ENCODE data around the gene SMOC2. TPM values are rescaled to one million over a fixed set of nuclear protein-coding genes. Genes with fewer than 3 reads are reported as not detected.

SMOC2 gene
- polyA plus RNA-seq, 1 experiment = not detected

DNA sequence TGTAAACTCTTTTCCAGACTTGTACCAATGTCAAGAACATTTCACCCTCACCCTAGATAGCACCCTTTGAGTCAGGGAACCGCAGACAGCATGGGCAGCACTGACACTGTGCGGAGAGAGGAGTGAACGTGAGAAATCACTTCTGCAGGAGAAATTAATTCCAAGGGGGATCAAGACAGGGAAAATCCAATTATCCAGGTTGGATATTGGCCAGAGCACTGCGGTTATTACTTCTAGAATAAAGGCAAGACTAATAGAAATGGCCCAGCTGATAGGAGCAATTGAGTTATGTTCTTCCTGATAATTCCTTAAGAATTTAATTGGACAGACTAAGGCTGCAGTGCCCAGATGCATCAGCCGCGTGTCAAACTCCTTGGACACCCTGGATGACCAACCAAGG lies 179.6 kb downstream of the SMOC2 start:
- no peak for DNase-seq (ENCODE audit: low read depth, low spot score)
- Histone ChIP-seq H3K4me3 (ENCODE audit: low read depth, low read length) (no peak overlapping the region), H3K27me3 (ENCODE audit: control insufficient read depth, insufficient read depth, low read length) (no peaks in the 10 kb centered on the region), H3K27ac (ENCODE audit: low read depth, low read length) (no peak overlapping the region), H3K9me3 (ENCODE audit: control insufficient read depth, insufficient read depth, low read length) (peaks cover 72% of the 10 kb centered on the region)
- ChIA-PET POLR2A (no interaction called here), CTCF (no interaction called here)
- TF ChIP-seq, protein P1, sequence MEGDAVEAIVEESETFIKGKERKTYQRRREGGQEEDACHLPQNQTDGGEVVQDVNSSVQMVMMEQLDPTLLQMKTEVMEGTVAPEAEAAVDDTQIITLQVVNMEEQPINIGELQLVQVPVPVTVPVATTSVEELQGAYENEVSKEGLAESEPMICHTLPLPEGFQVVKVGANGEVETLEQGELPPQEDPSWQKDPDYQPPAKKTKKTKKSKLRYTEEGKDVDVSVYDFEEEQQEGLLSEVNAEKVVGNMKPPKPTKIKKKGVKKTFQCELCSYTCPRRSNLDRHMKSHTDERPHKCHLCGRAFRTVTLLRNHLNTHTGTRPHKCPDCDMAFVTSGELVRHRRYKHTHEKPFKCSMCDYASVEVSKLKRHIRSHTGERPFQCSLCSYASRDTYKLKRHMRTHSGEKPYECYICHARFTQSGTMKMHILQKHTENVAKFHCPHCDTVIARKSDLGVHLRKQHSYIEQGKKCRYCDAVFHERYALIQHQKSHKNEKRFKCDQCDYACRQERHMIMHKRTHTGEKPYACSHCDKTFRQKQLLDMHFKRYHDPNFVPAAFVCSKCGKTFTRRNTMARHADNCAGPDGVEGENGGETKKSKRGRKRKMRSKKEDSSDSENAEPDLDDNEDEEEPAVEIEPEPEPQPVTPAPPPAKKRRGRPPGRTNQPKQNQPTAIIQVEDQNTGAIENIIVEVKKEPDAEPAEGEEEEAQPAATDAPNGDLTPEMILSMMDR (IDR thresholded peaks at IDR 0.05; ENCODE audit: low read depth, low read length) = no peak

GRCh38 chr6:168623736-168624135 lies 182.8 kb downstream of the SMOC2 start:
- no peak for DNase-seq (ENCODE audit: low read depth, low spot score)
- Histone ChIP-seq H3K27ac (ENCODE audit: low read depth, low read length) (no peak overlapping the region), H3K9me3 (ENCODE audit: control insufficient read depth, insufficient read depth, low read length) (peaks cover 71% of the 10 kb centered on the region), H3K4me3 (ENCODE audit: low read depth, low read length) (no peak overlapping the region), H3K27me3 (ENCODE audit: control insufficient read depth, insufficient read depth, low read length) (no peaks in the 10 kb centered on the region)
- CTCF ChIA-PET = no interaction called here
- POLR2A ChIA-PET = no interaction called here
- TF ChIP-seq, protein P1 (IDR thresholded peaks at IDR 0.05; ENCODE audit: low read depth, low read length) = no peak

DNA sequence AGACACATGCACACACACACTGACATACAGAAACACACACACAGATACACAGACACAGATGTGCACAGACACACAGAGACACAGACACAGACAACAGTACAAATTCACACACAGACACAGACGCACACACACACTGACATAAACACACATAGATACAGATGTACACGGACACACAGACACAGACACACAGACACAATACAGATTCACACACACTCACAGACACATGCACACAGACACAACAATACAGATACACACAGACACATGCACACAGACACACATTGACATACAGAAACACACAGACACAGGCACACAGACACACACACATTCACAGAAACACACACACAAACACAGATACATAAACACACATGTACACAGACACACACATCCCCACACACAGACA lies 183.6 kb downstream of the SMOC2 start:
- Histone ChIP-seq H3K27me3 (ENCODE audit: control insufficient read depth, insufficient read depth, low read length) (no peaks in the 10 kb centered on the region), H3K27ac (ENCODE audit: low read depth, low read length) (no peak overlapping the region), H3K9me3 (ENCODE audit: control insufficient read depth, insufficient read depth, low read length) (peaks cover 78% of the 10 kb centered on the region), H3K4me3 (ENCODE audit: low read depth, low read length) (no peak overlapping the region)
- POLR2A ChIA-PET = no interaction called here
- DNase-seq (ENCODE audit: low read depth, low spot score) = no peak
- CTCF ChIA-PET = no interaction called here
- TF ChIP-seq, protein P1 (IDR thresholded peaks at IDR 0.05; ENCODE audit: low read depth, low read length) = no peak

DNA sequence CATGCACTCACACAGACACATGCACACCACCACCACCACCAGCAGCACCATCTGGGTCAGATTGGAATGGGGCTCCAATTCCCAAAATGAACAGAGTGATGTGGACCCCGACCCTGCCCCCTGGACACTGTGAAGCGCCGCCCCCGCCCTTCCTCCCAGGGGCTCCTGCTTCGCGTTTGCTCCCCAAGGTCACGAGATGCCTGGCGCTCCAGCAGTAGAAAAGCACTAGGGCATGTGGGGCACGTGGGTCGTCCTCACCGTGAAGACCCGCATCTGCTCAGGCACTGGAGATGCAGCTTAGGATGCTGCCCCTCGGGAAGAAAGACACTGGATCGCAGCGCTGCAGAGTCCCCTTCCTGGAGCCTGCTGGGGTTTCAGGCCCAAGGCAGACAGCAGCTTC lies 184.0 kb downstream of the SMOC2 start:
- H3K27me3 ChIP-seq (ENCODE audit: control insufficient read depth, insufficient read depth, low read length) = no peaks in the 10 kb centered on the region
- ChIA-PET CTCF (no interaction called here), POLR2A (no interaction called here)
- peaks cover 78% of the 10 kb centered on the region for H3K9me3 ChIP-seq (ENCODE audit: control insufficient read depth, insufficient read depth, low read length)
- no peak overlapping the region for H3K4me3 ChIP-seq (ENCODE audit: low read depth, low read length)
- TF ChIP-seq, protein P1 (IDR thresholded peaks at IDR 0.05; ENCODE audit: low read depth, low read length) = no peak
- DNase-seq (ENCODE audit: low read depth, low spot score) = no peak
- H3K27ac ChIP-seq (ENCODE audit: low read depth, low read length) = no peak overlapping the region

DNA sequence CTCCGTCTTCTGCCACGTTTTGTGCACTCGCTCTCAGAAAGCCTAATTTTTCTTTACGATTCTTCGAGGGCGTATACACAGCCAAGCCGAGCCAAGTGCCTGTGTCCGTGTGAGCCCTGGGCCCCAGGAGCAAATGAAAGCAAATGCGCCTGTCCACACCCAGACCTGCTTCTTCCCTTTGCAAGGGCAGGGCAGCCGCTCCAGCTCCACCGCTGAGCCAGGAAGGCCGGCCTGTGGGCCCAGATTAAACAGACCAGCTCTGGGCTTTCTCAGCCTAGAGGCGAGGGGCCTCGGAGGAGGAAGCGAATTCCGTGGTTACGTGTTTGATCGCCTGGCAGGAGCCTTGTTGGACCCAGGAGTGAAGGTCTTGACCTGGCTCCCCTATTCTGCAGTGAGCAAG lies 184.6 kb downstream of the SMOC2 start:
- no peak for DNase-seq (ENCODE audit: low read depth, low spot score)
- no peak overlapping the region for H3K4me3 ChIP-seq (ENCODE audit: low read depth, low read length)
- peaks cover 77% of the 10 kb centered on the region for H3K9me3 ChIP-seq (ENCODE audit: control insufficient read depth, insufficient read depth, low read length)
- TF ChIP-seq, protein P1 (IDR thresholded peaks at IDR 0.05; ENCODE audit: low read depth, low read length) = no peak
- no peak overlapping the region for H3K27ac ChIP-seq (ENCODE audit: low read depth, low read length)
- CTCF ChIA-PET = no interaction called here
- POLR2A ChIA-PET = no interaction called here
- H3K27me3 ChIP-seq (ENCODE audit: control insufficient read depth, insufficient read depth, low read length) = no peaks in the 10 kb centered on the region
